Neural progenitor cell (in vitro differentiated cells): Measurements from ENCODE around the gene LTF. TPM values are rescaled to one million over a fixed set of nuclear protein-coding genes. Genes with fewer than 3 reads are reported as not detected.

Experiments
- DNase-seq: peaks from one replicate; pipeline ENCODE4 v3.0.0-alpha.2; 2016; ENCODE audit warnings: low spot score
- H2AFZ ChIP-seq: fragments of 200-600 bp; sonication (generic); replicated peaks from 2 replicates; pipeline ENCODE4 v1.6.1; 2016; ENCODE audit warnings: antibody characterized with exemption
- H3F3A ChIP-seq: fragments of 200-600 bp; sonication (generic); 2 replicates; pipeline ENCODE4 v1.6.1; 2016; ENCODE audit warnings: antibody characterized with exemption, low read depth
- H3K27ac ChIP-seq: fragments of 200-600 bp; sonication (generic); 2 replicates; pipeline ENCODE4 v1.5.1; 2016; ENCODE audit warnings: mild to moderate bottlenecking
- H3K27me3 ChIP-seq: fragments of 200-600 bp; sonication (generic); 2 replicates; pipeline ENCODE4 v1.6.1; 2016; ENCODE audit warnings: mild to moderate bottlenecking, moderate library complexity
- H3K36me3 ChIP-seq: fragments of 200-600 bp; sonication (generic); 2 replicates; pipeline ENCODE4 v1.5.1; 2016
- H3K4me1 ChIP-seq: fragments of 200-600 bp; sonication (generic); 2 replicates; pipeline ENCODE4 v1.6.1; 2016; ENCODE audit warnings: mixed run types
- H3K4me2 ChIP-seq: fragments of 200-600 bp; sonication (generic); 2 replicates; pipeline ENCODE4 v1.6.1; 2016
- H3K4me3 ChIP-seq: fragments of 200-600 bp; sonication (generic); 2 replicates; pipeline ENCODE4 v1.5.1; 2016
- H3K79me2 ChIP-seq: fragments of 200-600 bp; sonication (generic); 2 replicates; pipeline ENCODE4 v1.6.1; 2016; ENCODE audit warnings: low read depth
- H3K9ac ChIP-seq: fragments of 200-600 bp; sonication (generic); 2 replicates; pipeline ENCODE4 v1.6.1; 2016
- H3K9me3 ChIP-seq: fragments of 200-600 bp; sonication (generic); 2 replicates; pipeline ENCODE4 v1.5.1; 2016; ENCODE audit warnings: low read depth
- H4K20me1 ChIP-seq: fragments of 200-600 bp; sonication (generic); 2 replicates; pipeline ENCODE4 v1.6.1; 2016; ENCODE audit warnings: low read depth
- H3K27ac Mint-ChIP-seq: 3 replicates; pipeline ENCODE4 v1.8.0; 2021; ENCODE audit warnings: mixed read lengths
- H3K27me3 Mint-ChIP-seq: 2 replicates; pipeline ENCODE4 v1.8.0; 2022; ENCODE audit warnings: low read depth, mild to moderate bottlenecking, inconsistent platforms, moderate library complexity, mixed read lengths; ENCODE audit not compliant: insufficient read depth
- H3K36me3 Mint-ChIP-seq: 3 replicates; pipeline ENCODE4 v1.8.0; 2021; ENCODE audit warnings: mixed read lengths
- H3K4me1 Mint-ChIP-seq: 3 replicates; pipeline ENCODE4 v1.8.0; 2021; ENCODE audit warnings: mixed read lengths
- H3K4me3 Mint-ChIP-seq: 3 replicates; pipeline ENCODE4 v1.8.0; 2021; ENCODE audit warnings: mild to moderate bottlenecking, moderate library complexity, mixed read lengths
- H3K9me3 Mint-ChIP-seq: 3 replicates; pipeline ENCODE4 v1.8.0; 2020; ENCODE audit warnings: mixed read lengths
- EZH2 ChIP-seq: fragments of 200-600 bp; sonication (generic); IDR thresholded peaks from 2 replicates; pipeline ENCODE4 v1.6.1; 2017; ENCODE audit warnings: antibody characterized with exemption, mild to moderate bottlenecking, moderate library complexity
- EZH2phosphoT487 ChIP-seq: fragments of 200-600 bp; sonication (generic); IDR thresholded peaks from 2 replicates; pipeline ENCODE4 v1.6.1; 2017; ENCODE audit warnings: antibody characterized with exemption
- total RNA-seq: library from RNA; depleted of rRNA; stranded (reverse); fragments of >200 nt; gene quantifications from 2 replicates; pipeline ENCODE4 v1.2.3, GENCODE V29; 2015; ENCODE audit warnings: low replicate concordance
- TF ChIP-seq, protein P1 (sequence below): fragments of 200-600 bp; sonication (generic); IDR thresholded peaks from 2 replicates; pipeline ENCODE4 v1.5.1; 2017; ENCODE audit warnings: antibody characterized with exemption, mild to moderate bottlenecking

LTF gene
- total RNA-seq, 1 donor from 2014 or later, result not detected

DNA sequence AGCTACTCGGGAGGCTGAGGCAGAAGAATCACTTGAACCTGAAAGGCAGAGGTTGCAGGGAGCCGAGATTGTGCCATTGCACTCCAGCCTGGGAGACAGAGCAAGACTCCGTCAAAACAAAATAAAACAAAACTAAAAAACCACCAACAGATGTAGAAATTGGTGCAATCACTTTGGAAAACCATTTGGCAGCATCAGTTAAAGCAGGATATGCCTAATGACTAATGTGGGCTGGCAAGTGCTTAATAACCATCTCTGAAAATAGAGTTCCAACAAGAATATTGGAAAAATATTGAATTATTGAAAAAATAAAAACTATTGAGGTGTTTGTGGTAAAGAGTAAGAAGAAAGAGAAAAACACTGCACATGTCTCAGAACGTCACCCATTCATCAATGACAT, 16.9 kb upstream of the LTF start:
- Mint-ChIP-seq H3K4me3 (no peak overlapping the region), H3K9me3 (no peaks in the 10 kb centered on the region), H3K27ac (no peak overlapping the region), H3K4me1 (no peaks in the 10 kb centered on the region), H3K36me3 (no peaks in the 10 kb centered on the region), H3K27me3 (peaks cover 7% of the 10 kb centered on the region)
- Histone ChIP-seq H3K4me1 (no peaks in the 10 kb centered on the region), H3K36me3 (no peaks in the 10 kb centered on the region), H3K27me3 (no peaks in the 10 kb centered on the region), H3F3A (no peaks in the 10 kb centered on the region), H3K27ac (no peak overlapping the region), H3K79me2 (no peaks in the 10 kb centered on the region), H3K4me2 (no peak overlapping the region), H3K9me3 (no peaks in the 10 kb centered on the region), H4K20me1 (no peaks in the 10 kb centered on the region), H3K9ac (no peak overlapping the region), H3K4me3 (no peak overlapping the region), H2AFZ (no peak overlapping the region)
- TF ChIP-seq EZH2 (no peak), EZH2phosphoT487 (no peak)
- TF ChIP-seq, protein P1, sequence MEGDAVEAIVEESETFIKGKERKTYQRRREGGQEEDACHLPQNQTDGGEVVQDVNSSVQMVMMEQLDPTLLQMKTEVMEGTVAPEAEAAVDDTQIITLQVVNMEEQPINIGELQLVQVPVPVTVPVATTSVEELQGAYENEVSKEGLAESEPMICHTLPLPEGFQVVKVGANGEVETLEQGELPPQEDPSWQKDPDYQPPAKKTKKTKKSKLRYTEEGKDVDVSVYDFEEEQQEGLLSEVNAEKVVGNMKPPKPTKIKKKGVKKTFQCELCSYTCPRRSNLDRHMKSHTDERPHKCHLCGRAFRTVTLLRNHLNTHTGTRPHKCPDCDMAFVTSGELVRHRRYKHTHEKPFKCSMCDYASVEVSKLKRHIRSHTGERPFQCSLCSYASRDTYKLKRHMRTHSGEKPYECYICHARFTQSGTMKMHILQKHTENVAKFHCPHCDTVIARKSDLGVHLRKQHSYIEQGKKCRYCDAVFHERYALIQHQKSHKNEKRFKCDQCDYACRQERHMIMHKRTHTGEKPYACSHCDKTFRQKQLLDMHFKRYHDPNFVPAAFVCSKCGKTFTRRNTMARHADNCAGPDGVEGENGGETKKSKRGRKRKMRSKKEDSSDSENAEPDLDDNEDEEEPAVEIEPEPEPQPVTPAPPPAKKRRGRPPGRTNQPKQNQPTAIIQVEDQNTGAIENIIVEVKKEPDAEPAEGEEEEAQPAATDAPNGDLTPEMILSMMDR, result no peak
- no peak for DNase-seq

DNA sequence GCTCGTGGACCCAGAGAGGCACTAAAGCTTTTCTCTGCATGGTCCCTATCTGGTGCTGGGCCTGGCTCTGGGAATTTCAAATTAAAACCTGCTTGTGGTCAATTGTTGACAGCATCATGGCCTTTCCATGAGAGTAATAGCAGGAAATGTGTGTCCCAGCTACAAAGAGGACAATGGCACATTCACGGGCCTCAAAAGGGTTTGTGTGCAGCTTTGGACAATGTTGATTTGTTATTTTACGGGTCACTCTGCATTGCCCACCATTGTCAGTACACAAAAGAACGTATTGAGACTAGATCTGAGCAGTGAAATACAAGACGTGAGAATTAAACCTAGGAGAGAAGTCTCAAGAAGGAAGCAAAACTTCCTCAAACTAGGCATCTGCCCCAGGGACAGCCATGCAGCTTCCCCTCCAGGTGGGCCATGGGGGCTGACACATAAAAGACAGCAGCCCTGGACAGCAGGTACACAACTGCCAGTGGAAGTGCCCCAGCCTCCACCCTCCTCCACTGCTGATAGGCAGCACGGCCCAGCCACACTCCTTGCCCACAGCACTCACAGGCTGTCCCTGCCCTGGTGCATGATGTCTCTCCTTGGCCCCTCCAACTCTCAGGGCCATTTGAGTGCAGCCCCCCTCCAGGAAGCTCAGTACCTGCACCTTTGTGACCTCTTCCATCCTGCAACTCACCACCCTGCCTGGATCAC, 15.9 kb upstream of the LTF start:
- no peaks in the 10 kb centered on the region for H3K4me1 ChIP-seq
- no peaks in the 10 kb centered on the region for H3K9me3 Mint-ChIP-seq
- H2AFZ ChIP-seq, result no peak overlapping the region
- H3K27me3 Mint-ChIP-seq, result peaks cover 7% of the 10 kb centered on the region
- H3F3A ChIP-seq, result no peaks in the 10 kb centered on the region
- no peak overlapping the region for H3K9ac ChIP-seq
- no peaks in the 10 kb centered on the region for H3K36me3 Mint-ChIP-seq
- H3K4me2 ChIP-seq, result no peak overlapping the region
- no peak for TF ChIP-seq EZH2
- TF ChIP-seq, protein P1, result no peak
- no peak for TF ChIP-seq EZH2phosphoT487
- H3K4me3 ChIP-seq, result no peak overlapping the region
- no peaks in the 10 kb centered on the region for H3K36me3 ChIP-seq
- H3K27ac ChIP-seq, result no peak overlapping the region
- H3K9me3 ChIP-seq, result no peaks in the 10 kb centered on the region
- no peaks in the 10 kb centered on the region for H4K20me1 ChIP-seq
- no peak overlapping the region for H3K4me3 Mint-ChIP-seq
- no peaks in the 10 kb centered on the region for H3K4me1 Mint-ChIP-seq
- H3K79me2 ChIP-seq, result no peaks in the 10 kb centered on the region
- H3K27me3 ChIP-seq, result no peaks in the 10 kb centered on the region
- H3K27ac Mint-ChIP-seq, result peak overlapping the region; percentile 46
- DNase-seq, result no peak

DNA sequence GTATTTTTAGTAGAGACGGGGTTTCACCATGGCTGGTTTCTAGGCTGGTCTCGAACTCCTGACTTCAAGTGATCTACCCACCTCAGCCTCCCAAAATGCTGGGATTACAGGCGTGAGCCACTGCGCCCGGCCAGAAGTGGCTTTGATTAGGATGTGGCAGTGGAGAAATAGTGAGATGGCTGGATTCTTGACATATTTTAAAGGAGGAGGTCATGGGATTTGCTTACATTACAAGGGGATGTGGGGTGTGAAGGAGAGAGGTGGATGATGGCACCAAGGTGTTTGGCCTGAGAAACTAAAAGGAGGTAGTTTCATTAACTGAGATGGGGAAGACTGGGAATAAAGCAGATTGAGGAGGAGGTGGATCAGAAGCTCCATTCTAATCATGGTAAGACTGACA, 15.0 kb upstream of the LTF start:
- Histone ChIP-seq H3K27me3 (no peaks in the 10 kb centered on the region), H3K36me3 (no peaks in the 10 kb centered on the region), H3K9ac (no peak overlapping the region), H3K9me3 (no peaks in the 10 kb centered on the region), H3K79me2 (no peaks in the 10 kb centered on the region), H4K20me1 (no peaks in the 10 kb centered on the region), H3F3A (no peaks in the 10 kb centered on the region), H3K27ac (no peak overlapping the region), H3K4me2 (no peak overlapping the region), H3K4me1 (no peaks in the 10 kb centered on the region), H3K4me3 (no peak overlapping the region), H2AFZ (no peak overlapping the region)
- H3K36me3 Mint-ChIP-seq, result no peaks in the 10 kb centered on the region
- H3K27ac Mint-ChIP-seq, result no peak overlapping the region
- H3K4me3 Mint-ChIP-seq, result no peak overlapping the region
- peaks cover 4% of the 10 kb centered on the region for H3K9me3 Mint-ChIP-seq
- DNase-seq, result no peak
- H3K4me1 Mint-ChIP-seq, result no peaks in the 10 kb centered on the region
- H3K27me3 Mint-ChIP-seq, result peaks cover 10% of the 10 kb centered on the region
- TF ChIP-seq EZH2phosphoT487 (no peak), EZH2 (no peak)
- TF ChIP-seq, protein P1, result no peak
